ENCODE results near the gene POLN. TPM values are rescaled to one million over a fixed set of nuclear protein-coding genes. Genes with fewer than 3 reads are reported as not detected.

The POLN gene
- total RNA-seq, 4 donors from 2014 or later = 3.3 to 9.6 (median 5.5) TPM

DNA sequence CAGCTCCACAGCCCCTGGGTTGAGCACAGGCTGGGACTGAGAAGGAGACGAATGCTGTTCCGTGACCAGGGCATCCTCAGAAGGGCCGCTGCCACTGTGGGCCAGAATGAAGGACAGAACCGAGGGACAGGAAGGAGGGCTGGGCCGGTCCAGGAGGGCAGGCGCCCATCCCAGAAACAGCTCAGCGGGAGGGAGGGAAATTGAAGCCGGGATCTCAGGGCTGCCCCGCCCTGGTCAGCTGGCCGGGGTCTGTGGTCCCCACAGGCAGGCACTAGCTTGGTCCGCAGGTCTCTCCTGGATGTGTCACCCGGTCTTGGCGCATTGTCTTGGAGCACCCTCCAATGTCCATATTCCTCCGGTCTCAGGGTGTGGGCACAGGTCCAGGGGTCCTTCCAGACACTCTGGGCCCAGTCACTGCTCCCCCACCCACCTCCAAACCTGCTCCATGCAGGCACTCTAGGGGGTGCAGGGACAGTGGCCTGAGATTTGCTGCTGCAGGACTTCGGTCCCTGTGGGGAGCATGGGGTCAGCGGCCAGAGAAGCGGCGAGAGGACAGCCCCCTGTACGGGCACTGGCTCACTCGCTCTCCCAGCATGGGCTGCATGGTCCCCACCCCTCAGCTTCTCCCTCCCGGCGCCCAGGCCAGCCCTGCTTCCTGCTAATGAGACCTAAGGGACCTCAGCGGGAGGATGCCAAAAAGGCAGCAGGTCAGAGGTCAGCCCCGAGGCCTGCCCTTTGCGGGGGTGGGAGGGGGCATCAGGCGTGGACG is 43.9 kb upstream of the POLN start:
- H3K27ac ChIP-seq = no peak overlapping the region
- no peak for DNase-seq (ENCODE audit: low spot score in 2 of 2)
- H3K4me1 ChIP-seq = peaks cover 0 to 5% (median 2%) of the 10 kb centered on the region in 4 donors
- WGBS, 2 donors = 60 to 65% methylated on average over 20 to 24 of the region's 27 CpGs
- peaks cover 0 to 4% (median 0%) of the 10 kb centered on the region in 3 donors for H3K36me3 ChIP-seq
- no peaks in the 10 kb centered on the region for H3K9me3 ChIP-seq
- TF ChIP-seq EP300 (IDR thresholded peaks at IDR 0.05) (no peak), POLR2A (IDR thresholded peaks at IDR 0.05) (no peak)
- H3K27me3 ChIP-seq = no peaks in the 10 kb centered on the region
- no peak overlapping the region for H3K4me3 ChIP-seq

DNA sequence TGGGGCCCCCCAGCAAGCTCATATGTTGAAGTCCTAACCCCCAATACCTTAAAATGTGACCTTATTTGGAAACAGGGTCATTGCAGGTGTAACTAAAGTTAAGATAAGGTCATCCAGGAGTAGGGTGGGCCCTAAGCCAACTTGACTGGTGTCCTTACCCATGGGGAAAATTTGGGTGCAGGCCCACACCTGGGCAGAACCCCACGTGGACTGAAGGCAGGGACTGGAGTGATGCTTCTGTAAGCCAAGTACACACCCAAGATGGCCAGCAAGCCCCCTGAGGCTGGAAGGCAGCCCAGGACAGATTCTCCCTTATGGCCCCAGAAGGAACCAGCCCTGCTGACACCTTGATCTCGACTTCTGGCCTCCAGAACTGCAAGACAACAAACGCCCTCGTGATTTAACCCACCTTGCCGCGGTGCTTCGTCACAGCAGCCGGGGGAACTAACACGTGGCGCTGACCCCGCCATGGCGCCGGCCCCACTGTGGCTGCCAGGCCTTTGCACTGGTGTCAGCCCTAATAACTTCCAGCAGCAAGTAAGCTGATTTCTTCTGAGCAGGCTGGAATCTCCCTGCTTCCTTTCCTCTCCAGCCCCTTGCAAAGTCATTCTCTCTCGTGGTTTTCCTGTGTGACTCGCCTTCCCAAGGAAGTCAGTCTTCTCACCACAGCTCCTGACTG is 43.2 kb upstream of the POLN start:
- TF ChIP-seq, protein P1, sequence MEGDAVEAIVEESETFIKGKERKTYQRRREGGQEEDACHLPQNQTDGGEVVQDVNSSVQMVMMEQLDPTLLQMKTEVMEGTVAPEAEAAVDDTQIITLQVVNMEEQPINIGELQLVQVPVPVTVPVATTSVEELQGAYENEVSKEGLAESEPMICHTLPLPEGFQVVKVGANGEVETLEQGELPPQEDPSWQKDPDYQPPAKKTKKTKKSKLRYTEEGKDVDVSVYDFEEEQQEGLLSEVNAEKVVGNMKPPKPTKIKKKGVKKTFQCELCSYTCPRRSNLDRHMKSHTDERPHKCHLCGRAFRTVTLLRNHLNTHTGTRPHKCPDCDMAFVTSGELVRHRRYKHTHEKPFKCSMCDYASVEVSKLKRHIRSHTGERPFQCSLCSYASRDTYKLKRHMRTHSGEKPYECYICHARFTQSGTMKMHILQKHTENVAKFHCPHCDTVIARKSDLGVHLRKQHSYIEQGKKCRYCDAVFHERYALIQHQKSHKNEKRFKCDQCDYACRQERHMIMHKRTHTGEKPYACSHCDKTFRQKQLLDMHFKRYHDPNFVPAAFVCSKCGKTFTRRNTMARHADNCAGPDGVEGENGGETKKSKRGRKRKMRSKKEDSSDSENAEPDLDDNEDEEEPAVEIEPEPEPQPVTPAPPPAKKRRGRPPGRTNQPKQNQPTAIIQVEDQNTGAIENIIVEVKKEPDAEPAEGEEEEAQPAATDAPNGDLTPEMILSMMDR (IDR thresholded peaks at IDR 0.05) = no peak
- Histone ChIP-seq H3K27ac (no peak overlapping the region), H3K36me3 (peaks cover 0 to 4% (median 0%) of the 10 kb centered on the region in 3 donors), H3K9me3 (no peaks in the 10 kb centered on the region), H3K4me3 (no peak overlapping the region), H3K4me1 (peaks cover 0 to 5% (median 2%) of the 10 kb centered on the region in 4 donors), H3K27me3 (no peaks in the 10 kb centered on the region)
- DNase-seq (ENCODE audit: low spot score in 2 of 2) = no peak
- WGBS, 2 donors = 81 to 85% methylated on average over 14 to 15 of the region's 15 CpGs

DNA sequence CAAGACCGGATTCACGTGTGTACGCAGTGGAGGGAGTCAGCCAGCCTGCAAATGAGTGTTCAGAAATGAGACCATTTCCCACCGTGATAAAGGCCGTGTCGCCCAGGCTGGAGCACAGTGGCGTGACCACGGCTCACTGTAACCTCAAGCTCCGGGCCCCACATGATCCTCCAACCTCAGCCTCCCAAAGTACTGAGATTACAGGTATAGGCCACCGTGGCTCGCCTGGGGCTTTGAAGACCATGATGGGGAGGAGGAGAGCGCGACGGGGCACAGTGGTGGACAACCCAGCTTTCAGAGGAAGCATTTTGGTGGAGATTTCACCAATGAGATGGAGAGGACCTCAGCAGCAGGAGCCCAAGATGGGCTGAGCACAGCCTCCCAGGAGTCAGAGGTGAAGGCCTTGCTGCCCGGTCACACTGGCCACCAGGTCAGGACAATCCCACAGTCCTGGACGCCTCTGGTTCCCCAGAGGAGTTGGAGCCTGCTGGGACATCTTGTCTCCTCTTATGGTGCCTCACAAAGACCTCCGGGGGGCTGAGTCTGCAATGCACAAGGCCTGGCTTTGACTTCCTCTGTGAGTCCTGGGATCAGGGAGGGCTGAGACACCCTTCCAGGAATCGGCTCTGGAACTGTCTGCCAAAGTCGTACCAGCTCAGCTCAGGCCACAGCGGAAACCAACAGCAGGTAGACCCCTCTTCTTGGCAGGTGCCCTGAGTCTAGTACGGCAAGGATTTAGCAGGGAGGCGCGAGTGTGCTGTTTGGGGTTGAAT is 42.4 kb upstream of the POLN start:
- 91 to 96% methylated on average over 21 to 22 of the region's 23 CpGs for WGBS, 2 donors
- Histone ChIP-seq H3K36me3 (peaks cover 0 to 4% (median 0%) of the 10 kb centered on the region in 3 donors), H3K27me3 (no peaks in the 10 kb centered on the region), H3K4me1 (peaks cover 0 to 5% (median 2%) of the 10 kb centered on the region in 4 donors), H3K4me3 (no peak overlapping the region), H3K27ac (no peak overlapping the region), H3K9me3 (no peaks in the 10 kb centered on the region)
- TF ChIP-seq EP300 (IDR thresholded peaks at IDR 0.05) (no peak), POLR2A (IDR thresholded peaks at IDR 0.05) (no peak)
- DNase-seq (ENCODE audit: low spot score in 2 of 2) = no peak

DNA sequence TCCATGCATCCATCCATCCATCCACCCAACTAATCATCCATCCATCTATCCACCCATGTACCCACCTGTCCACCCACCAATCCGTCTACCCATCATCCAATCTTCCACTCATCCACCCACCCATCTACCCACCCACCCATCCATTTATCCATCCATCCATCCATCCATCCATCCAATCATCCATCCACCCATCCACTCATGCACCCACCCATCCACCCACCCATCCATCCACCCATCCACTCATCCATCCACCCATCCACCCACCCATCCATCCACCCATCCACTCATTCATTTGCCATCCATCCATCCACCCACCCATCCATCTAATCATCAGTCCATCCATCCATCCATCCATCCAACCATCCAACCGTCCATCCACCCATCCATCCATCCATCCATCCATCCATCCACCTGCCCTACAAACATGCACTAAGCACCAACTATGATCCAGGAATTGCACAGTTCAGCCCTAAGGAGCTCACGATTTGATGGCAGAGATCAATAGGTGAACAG is 41.3 kb upstream of the POLN start:
- Histone ChIP-seq H3K4me1 (peaks cover 0 to 5% (median 2%) of the 10 kb centered on the region in 4 donors), H3K9me3 (no peaks in the 10 kb centered on the region), H3K4me3 (no peak overlapping the region), H3K27ac (no peak overlapping the region), H3K27me3 (no peaks in the 10 kb centered on the region), H3K36me3 (peaks cover 0 to 4% (median 0%) of the 10 kb centered on the region in 3 donors)
- 91 to 99% methylated on average over 3 of the region's 3 CpGs for WGBS, 2 donors
- TF ChIP-seq POLR2A (IDR thresholded peaks at IDR 0.05) (no peak), EP300 (IDR thresholded peaks at IDR 0.05) (no peak)
- TF ChIP-seq, protein P1 (IDR thresholded peaks at IDR 0.05) = no peak
- no peak for DNase-seq (ENCODE audit: low spot score in 2 of 2)

DNA sequence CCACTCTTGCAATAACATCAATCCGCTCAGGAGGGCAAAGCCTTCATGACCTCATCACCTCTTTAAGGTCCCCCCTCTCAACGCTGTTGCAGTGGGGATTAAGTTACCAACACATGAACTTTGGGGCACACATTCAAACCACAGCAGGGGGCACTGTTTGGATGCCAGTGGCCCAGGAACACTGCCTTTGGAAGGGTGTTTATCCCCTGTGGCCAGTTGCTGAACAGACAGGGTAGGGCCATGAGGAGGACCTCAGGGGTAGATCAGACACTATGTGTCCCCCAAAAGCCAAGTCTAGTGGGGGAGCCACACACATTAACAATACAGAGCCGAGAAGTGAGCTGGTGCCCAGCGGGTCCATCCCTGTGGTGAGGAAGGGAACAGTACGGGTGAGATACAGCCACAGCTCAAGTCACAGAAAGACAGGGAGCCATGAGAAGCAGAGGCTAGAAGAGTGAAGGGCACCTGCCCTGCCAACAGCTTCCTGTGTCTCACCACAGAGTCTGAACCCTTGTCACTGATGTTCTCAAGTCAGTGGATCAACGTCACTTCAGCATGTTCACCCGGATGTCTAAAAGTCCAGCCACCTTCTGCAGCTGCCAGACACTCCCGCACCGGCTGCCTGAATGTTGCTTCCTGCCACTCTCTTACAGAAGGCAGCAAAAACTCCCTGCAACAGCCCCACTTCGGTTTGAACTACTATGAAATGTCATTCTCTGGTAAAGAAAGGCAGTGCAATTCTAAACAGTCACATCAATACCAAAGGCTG is 39.8 kb upstream of the POLN start:
- Histone ChIP-seq H3K36me3 (peaks cover 0 to 4% (median 0%) of the 10 kb centered on the region in 3 donors), H3K4me3 (no peak overlapping the region), H3K27me3 (no peaks in the 10 kb centered on the region), H3K27ac (peak overlapping the region in 1 of 4 donors; percentile 60), H3K9me3 (no peaks in the 10 kb centered on the region), H3K4me1 (peaks cover 0 to 5% (median 2%) of the 10 kb centered on the region in 4 donors)
- TF ChIP-seq EP300 (IDR thresholded peaks at IDR 0.05) (no peak), POLR2A (IDR thresholded peaks at IDR 0.05) (no peak)
- TF ChIP-seq, protein P1 (IDR thresholded peaks at IDR 0.05) = no peak
- DNase-seq (ENCODE audit: low spot score in 2 of 2) = no peak
- 54 to 75% methylated on average over 10 of the region's 10 CpGs for WGBS, 2 donors

Data from tibial nerve (tissue), 4 donors.